Caco-2 (cell line): ENCODE data around the gene CACNA1S. TPM values are rescaled to one million over a fixed set of nuclear protein-coding genes. Genes with fewer than 3 reads are reported as not detected.
A peak's percentile ranks its signal among the peaks of the same experiment; 100 is the strongest.

Experiments
- BruUV-seq: library from RNA; stranded (reverse); fragments of 400-500 nt; replicated peaks from 2 replicates; lab custom pipeline; 2021; lab: Mats Ljungman, UMichigan
- CTCF ChIA-PET: fragments of 300-600 bp; sonication (Branson Sonifier 250); formaldehyde crosslinking; loops from one replicate; lab custom pipeline; 2022; ENCODE audit warnings: antibody characterized with exemption; lab: Charles Lee
- POLR2A ChIA-PET: fragments of 300-600 bp; sonication (Branson Sonifier 250); formaldehyde crosslinking; loops from one replicate; lab custom pipeline; 2022; ENCODE audit warnings: antibody characterized with exemption; lab: Charles Lee
- DNase-seq, 2 experiments: peaks; one replicate each; pipeline versions ENCODE4 v3.0.0 to v3.0.0-alpha.2; 2020 to 2022
- H3K27me3 ChIP-seq: replicated peaks from 2 replicates; pipeline ENCODE4 v1.6.0; 2011; ENCODE audit warnings: low read length; ENCODE audit not compliant: control insufficient read depth, insufficient read depth
- H3K36me3 ChIP-seq: 2 replicates; pipeline ENCODE4 v1.5.1; 2011; ENCODE audit warnings: low read length; ENCODE audit not compliant: control insufficient read depth, insufficient read depth
- H3K4me1 ChIP-seq: fragments of 250-450 bp; sonication (Bioruptor Pico); 2 replicates; pipeline ENCODE4 v1.5.1; 2020; ENCODE audit warnings: mild to moderate bottlenecking
- H3K4me3 ChIP-seq: 2 replicates; pipeline ENCODE4 v1.5.1; 2011; ENCODE audit warnings: low read depth, mild to moderate bottlenecking, control low read depth, low read length
- H3K9me3 ChIP-seq: fragments of 250-450 bp; sonication (Bioruptor Pico); 2 replicates; pipeline ENCODE4 v1.5.1; 2020; ENCODE audit warnings: mild to moderate bottlenecking, moderate library complexity
- H3K27ac Mint-ChIP-seq: one replicate; pipeline ENCODE4 v1.8.0; 2022; ENCODE audit warnings: mixed read lengths; ENCODE audit not compliant: unreplicated experiment
- H3K27me3 Mint-ChIP-seq: one replicate; pipeline ENCODE4 v1.8.0; 2022; ENCODE audit warnings: mixed read lengths; ENCODE audit not compliant: insufficient read depth, unreplicated experiment
- H3K36me3 Mint-ChIP-seq: one replicate; pipeline ENCODE4 v1.8.0; 2022; ENCODE audit warnings: mild to moderate bottlenecking, mixed read lengths; ENCODE audit not compliant: insufficient read depth, unreplicated experiment
- H3K4me1 Mint-ChIP-seq: one replicate; pipeline ENCODE4 v1.8.0; 2022; ENCODE audit warnings: low read depth, mixed read lengths; ENCODE audit not compliant: unreplicated experiment
- H3K4me3 Mint-ChIP-seq: one replicate; pipeline ENCODE4 v1.8.0; 2022; ENCODE audit warnings: mild to moderate bottlenecking, moderate library complexity, mixed read lengths; ENCODE audit not compliant: unreplicated experiment
- H3K9me3 Mint-ChIP-seq: one replicate; pipeline ENCODE4 v1.8.0; 2022; ENCODE audit warnings: mixed read lengths; ENCODE audit not compliant: unreplicated experiment
- intact Hi-C: fragments of 100-400 bp; cut with micrococcal nuclease; formaldehyde crosslinking; loops from one replicate; pipeline ENCODE4 v1.10.0; 2022; ENCODE audit not compliant: unreplicated experiment
- total RNA-seq: library from RNA; stranded (reverse); gene quantifications from 2 replicates; pipeline ENCODE4 v1.2.3, GENCODE V29; 2022
- TF ChIP-seq, protein P1 (sequence below), 2 experiments: fragments of 200-600 bp in 1 of 2; IDR thresholded peaks; 1 replicate in 1 of 2; 2 replicates in 1 of 2; pipeline versions ENCODE4 v1.5.1 to v1.8.0; 2011 to 2022; ENCODE audit warnings: antibody characterized with exemption in 1 of 2, control low read depth in 1 of 2, inconsistent platforms in 1 of 2, low read depth in 1 of 2, low read length in 1 of 2, mild to moderate bottlenecking in 1 of 2, moderate library complexity in 1 of 2; ENCODE audit not compliant: insufficient read depth in 1 of 2, severe bottlenecking in 1 of 2, unreplicated experiment in 1 of 2

CACNA1S gene
- total RNA-seq, 1 experiment from 2014 or later: 0.07 TPM

DNA sequence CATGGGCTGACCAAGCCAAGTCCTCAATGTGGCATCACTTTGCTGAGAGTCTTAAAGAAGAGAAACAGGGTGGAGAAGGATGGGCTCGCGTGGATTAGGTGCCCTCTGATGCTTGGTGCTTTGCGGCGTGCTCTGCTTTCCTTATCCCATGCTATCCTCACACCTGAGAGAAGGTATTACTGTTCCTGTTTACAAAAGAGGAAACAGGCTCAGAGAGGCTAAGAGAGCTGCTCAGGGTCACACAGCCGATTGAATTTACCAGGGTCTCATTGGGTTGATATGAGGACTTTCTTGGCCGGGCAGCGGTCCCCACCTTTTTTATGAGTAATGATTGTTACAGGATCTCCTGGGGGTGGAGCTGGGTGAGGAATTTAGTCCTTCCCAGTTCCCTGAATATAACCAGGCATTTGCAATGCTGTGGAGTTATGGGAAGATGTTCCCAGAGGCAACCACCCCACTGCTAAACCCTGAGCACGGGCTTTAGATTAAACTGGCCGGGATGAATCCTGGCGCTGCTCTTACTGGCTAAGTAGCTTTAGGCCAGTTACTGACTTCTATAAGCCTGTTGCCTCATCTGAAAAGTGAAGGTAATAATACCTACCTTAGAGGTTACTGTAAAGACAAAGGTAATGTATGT is 10.2 kb upstream of the CACNA1S start:
- H3K4me3 Mint-ChIP-seq: no peak overlapping the region
- no peaks in the 10 kb centered on the region for H3K4me1 Mint-ChIP-seq
- no peaks in the 10 kb centered on the region for H3K36me3 Mint-ChIP-seq
- H3K36me3 ChIP-seq: no peaks in the 10 kb centered on the region
- no peaks in the 10 kb centered on the region for H3K9me3 ChIP-seq
- CTCF ChIA-PET: no interaction called here
- TF ChIP-seq, protein P1, sequence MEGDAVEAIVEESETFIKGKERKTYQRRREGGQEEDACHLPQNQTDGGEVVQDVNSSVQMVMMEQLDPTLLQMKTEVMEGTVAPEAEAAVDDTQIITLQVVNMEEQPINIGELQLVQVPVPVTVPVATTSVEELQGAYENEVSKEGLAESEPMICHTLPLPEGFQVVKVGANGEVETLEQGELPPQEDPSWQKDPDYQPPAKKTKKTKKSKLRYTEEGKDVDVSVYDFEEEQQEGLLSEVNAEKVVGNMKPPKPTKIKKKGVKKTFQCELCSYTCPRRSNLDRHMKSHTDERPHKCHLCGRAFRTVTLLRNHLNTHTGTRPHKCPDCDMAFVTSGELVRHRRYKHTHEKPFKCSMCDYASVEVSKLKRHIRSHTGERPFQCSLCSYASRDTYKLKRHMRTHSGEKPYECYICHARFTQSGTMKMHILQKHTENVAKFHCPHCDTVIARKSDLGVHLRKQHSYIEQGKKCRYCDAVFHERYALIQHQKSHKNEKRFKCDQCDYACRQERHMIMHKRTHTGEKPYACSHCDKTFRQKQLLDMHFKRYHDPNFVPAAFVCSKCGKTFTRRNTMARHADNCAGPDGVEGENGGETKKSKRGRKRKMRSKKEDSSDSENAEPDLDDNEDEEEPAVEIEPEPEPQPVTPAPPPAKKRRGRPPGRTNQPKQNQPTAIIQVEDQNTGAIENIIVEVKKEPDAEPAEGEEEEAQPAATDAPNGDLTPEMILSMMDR (IDR thresholded peaks at IDR 0.05; ENCODE audit: insufficient read depth in 1 of 2, low read depth in 1 of 2, low read length in 1 of 2, severe bottlenecking in 1 of 2, unreplicated experiment in 1 of 2): no peak
- no peaks in the 10 kb centered on the region for H3K9me3 Mint-ChIP-seq
- no peaks in the 10 kb centered on the region; the same call in 1 of the 2 replicates for H3K27me3 ChIP-seq
- DNase-seq: no peak
- no peak overlapping the region for H3K4me3 ChIP-seq
- POLR2A ChIA-PET: no interaction called here
- intact Hi-C loops: no loop called here
- no peak overlapping the region for H3K27ac Mint-ChIP-seq
- no TSS peak for BruUV-seq
- peaks cover 6% of the 10 kb centered on the region for H3K27me3 Mint-ChIP-seq
- H3K4me1 ChIP-seq: no peaks in the 10 kb centered on the region

DNA sequence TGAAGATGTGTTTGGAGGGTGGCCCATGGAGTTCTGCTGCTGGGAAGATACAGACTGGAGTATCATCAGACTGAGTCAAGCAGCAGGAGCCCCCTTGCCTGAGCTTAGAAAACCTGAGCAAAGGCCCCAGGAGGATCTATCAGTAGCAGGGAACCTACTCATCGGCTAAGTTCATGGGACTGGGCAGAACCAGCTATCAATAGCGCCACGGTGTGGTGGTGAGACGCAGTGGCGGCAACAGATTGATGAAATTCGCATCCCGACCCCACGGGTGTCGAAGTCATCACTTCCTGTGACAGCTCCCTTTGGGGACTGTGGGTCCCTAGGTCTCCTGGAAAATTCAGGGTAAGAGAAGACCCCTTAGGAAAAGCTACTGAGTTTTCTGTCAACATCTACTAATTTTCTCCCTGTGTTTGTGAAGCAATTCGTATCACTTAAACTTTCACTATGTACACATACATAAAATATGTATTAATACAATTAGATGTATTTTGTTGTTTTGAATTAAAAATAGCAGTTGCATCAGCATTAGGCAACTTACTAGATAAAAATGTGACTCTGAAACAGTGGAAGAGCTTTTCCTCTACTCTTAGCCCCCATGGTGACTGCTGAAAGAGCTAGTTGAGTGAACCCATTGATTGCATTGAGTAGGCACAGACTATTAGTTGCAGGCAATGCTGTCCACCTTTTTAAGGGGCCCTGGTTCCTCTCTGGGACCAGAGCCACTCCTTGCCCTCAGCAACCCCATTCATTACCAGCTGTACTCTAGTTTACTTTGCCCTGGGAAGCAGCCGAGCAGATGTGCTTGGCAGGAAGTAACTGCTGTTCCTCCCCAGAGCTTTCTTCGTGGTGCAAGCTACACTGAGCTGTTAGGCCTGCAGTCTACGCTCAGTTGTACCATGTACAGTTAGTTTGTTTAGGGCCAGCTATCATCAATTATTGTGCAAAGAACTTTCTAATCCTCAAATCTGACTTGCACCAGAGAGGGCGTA is 7.3 kb upstream of the CACNA1S start:
- CTCF ChIA-PET: interaction anchor here (0.6 to 1.1 kb wide), 7 partner anchors 8 to 561 kb away, joined by 3 to 4 read pairs (median 4); no protein-coding TSS in a partner anchor
- peaks cover 2% of the 10 kb centered on the region for H3K27me3 Mint-ChIP-seq
- no peaks in the 10 kb centered on the region for H3K4me1 ChIP-seq
- no peak overlapping the region for H3K27ac Mint-ChIP-seq
- no peak overlapping the region for H3K4me3 ChIP-seq
- no peaks in the 10 kb centered on the region for H3K4me1 Mint-ChIP-seq
- BruUV-seq: no TSS peak
- no peaks in the 10 kb centered on the region for H3K36me3 ChIP-seq
- no peak overlapping the region for H3K4me3 Mint-ChIP-seq
- no peaks in the 10 kb centered on the region for H3K9me3 ChIP-seq
- DNase-seq: peak in 1 of 2 experiments; percentile 42
- TF ChIP-seq, protein P1 (IDR thresholded peaks at IDR 0.05; ENCODE audit: insufficient read depth in 1 of 2, low read depth in 1 of 2, low read length in 1 of 2, severe bottlenecking in 1 of 2, unreplicated experiment in 1 of 2): peak; percentile 36 to 49
- POLR2A ChIA-PET: no interaction called here
- intact Hi-C loops: no loop called here
- no peaks in the 10 kb centered on the region; the same call in 1 of the 2 replicates for H3K27me3 ChIP-seq
- H3K9me3 Mint-ChIP-seq: no peaks in the 10 kb centered on the region
- no peaks in the 10 kb centered on the region for H3K36me3 Mint-ChIP-seq

DNA sequence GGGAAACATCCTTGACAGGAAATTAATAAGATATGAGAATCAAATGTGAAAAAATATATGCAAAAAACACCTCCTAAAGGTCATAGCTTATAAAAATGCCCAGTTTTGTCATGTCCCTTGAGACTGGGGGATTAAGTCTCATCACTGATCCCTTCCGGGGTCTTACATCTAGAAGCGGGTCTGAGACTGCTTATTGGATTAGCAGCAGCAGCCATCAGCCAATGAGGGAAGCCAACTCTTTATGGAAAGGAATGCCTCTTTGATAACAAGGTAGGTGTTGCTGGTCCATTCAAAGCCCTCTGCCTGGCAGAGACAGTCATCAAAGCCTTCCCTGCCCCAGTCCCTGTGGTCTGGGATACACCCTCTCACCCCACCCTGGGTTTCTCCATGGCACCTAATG is 3.9 kb upstream of the CACNA1S start:
- H3K36me3 Mint-ChIP-seq: no peaks in the 10 kb centered on the region
- H3K4me1 Mint-ChIP-seq: peaks cover 8% of the 10 kb centered on the region
- POLR2A ChIA-PET: no interaction called here
- intact Hi-C loops: no loop called here
- H3K4me3 ChIP-seq: no peak overlapping the region
- H3K27me3 ChIP-seq: no peaks in the 10 kb centered on the region; the same call in 1 of the 2 replicates
- CTCF ChIA-PET: interaction anchor here (0.6 to 1.3 kb wide), 3 partner anchors 30 to 1153 kb away, joined by 3 to 6 read pairs (median 4); no protein-coding TSS in a partner anchor
- 0 out of 2 replicates have a peak, but pooled peaks cover 3% of the 10 kb centered on the region for H3K4me1 ChIP-seq
- H3K27me3 Mint-ChIP-seq: no peaks in the 10 kb centered on the region
- TF ChIP-seq, protein P1 (IDR thresholded peaks at IDR 0.05; ENCODE audit: insufficient read depth in 1 of 2, low read depth in 1 of 2, low read length in 1 of 2, severe bottlenecking in 1 of 2, unreplicated experiment in 1 of 2): no peak
- no peak overlapping the region for H3K4me3 Mint-ChIP-seq
- no TSS peak for BruUV-seq
- H3K27ac Mint-ChIP-seq: no peak overlapping the region
- H3K9me3 ChIP-seq: no peaks in the 10 kb centered on the region
- H3K36me3 ChIP-seq: no peaks in the 10 kb centered on the region
- DNase-seq: no peak
- H3K9me3 Mint-ChIP-seq: no peaks in the 10 kb centered on the region
